ENCODE data around the gene AFF1.

GRCh38 chr4:87118421-87118820, 183.6 kb downstream of the AFF1 start:
- TF ChIP-seq E2F4 (CRISPR knock-in tag; IDR thresholded peaks at IDR 0.05; ENCODE audit: borderline replicate concordance, low read depth) (no peak), ZNF263 (CRISPR knock-in tag; IDR thresholded peaks at IDR 0.05; ENCODE audit: low read depth) (no peak), CTCF (IDR thresholded peaks at IDR 0.05) (no peak), NFYB (CRISPR knock-in tag; conservative IDR thresholded peaks at IDR 0.05; ENCODE audit: low read depth) (no peak), FOXP1 (CRISPR knock-in tag; IDR thresholded peaks at IDR 0.05; ENCODE audit: borderline replicate concordance) (no peak), TCF7 (CRISPR knock-in tag; IDR thresholded peaks at IDR 0.05; ENCODE audit: low read depth) (no peak), ATF1 (CRISPR knock-in tag; IDR thresholded peaks at IDR 0.05) (no peak)

All from WTC11 (cell line).